Activated B cell treated with CpG ODN at 0.5 μM for 24 hours (primary cell): ENCODE data around the gene GNLY. TPM values are rescaled to one million over a fixed set of nuclear protein-coding genes. Genes with fewer than 3 reads are reported as not detected.

Source experiments
- ATAC-seq: fragments of 200-7000 bp; cut with Tn5 transposase; one replicate; pipeline ENCODE4 v1.10.0; 2021; ENCODE audit warnings: low read depth, mild to moderate bottlenecking, moderate library complexity
- CTCF ChIA-PET: fragments of 350-600 bp; sonication (Branson Sonifier 250); formaldehyde crosslinking; loops from one replicate; lab custom pipeline; 2021; ENCODE audit warnings: antibody characterized with exemption; lab: Charles Lee
- POLR2A ChIA-PET: fragments of 350-600 bp; sonication (Branson Sonifier 250); formaldehyde crosslinking; loops from one replicate; lab custom pipeline; 2021; ENCODE audit warnings: antibody characterized with exemption; lab: Charles Lee
- DNase-seq: peaks from one replicate; pipeline ENCODE4 v3.0.0; 2022
- H3K27ac Mint-ChIP-seq: one replicate; pipeline ENCODE4 v1.8.0; 2020; ENCODE audit warnings: mixed read lengths
- H3K27me3 Mint-ChIP-seq: one replicate; pipeline ENCODE4 v1.8.0; 2021; ENCODE audit warnings: mixed read lengths
- H3K36me3 Mint-ChIP-seq: one replicate; pipeline ENCODE4 v1.8.0; 2021; ENCODE audit warnings: low read depth, mixed read lengths
- H3K4me1 Mint-ChIP-seq: one replicate; pipeline ENCODE4 v1.8.0; 2021; ENCODE audit warnings: mixed read lengths
- H3K4me3 Mint-ChIP-seq: one replicate; pipeline ENCODE4 v1.8.0; 2020; ENCODE audit warnings: mild to moderate bottlenecking, mixed read lengths
- H3K9me3 Mint-ChIP-seq: one replicate; pipeline ENCODE4 v1.8.0; 2020; ENCODE audit warnings: mixed read lengths
- CTCF ChIP-seq: fragments of 200-600 bp; IDR thresholded peaks from one replicate; pipeline ENCODE4 v1.8.0; 2022; ENCODE audit warnings: antibody characterized with exemption, mild to moderate bottlenecking
- intact Hi-C: fragments of 100-400 bp; cut with micrococcal nuclease; formaldehyde crosslinking; loops from one replicate; pipeline ENCODE4 v1.15.1; 2024
- total RNA-seq: library from RNA; stranded (reverse); gene quantifications from 2 replicates; pipeline ENCODE4 v1.2.3, GENCODE V29; 2022

GNLY gene
- total RNA-seq, 1 donor from 2014 or later: 1.8 TPM

- ATAC-seq (no peak), DNase-seq (no peak)
- intact Hi-C loops: no loop called here
- Mint-ChIP-seq H3K9me3 (no peaks in the 10 kb centered on the region), H3K4me1 (peaks cover 46% of the 10 kb centered on the region), H3K36me3 (no peaks in the 10 kb centered on the region), H3K4me3 (no peak overlapping the region), H3K27me3 (no peaks in the 10 kb centered on the region), H3K27ac (no peak overlapping the region)
- TF ChIP-seq CTCF: no peak
- ChIA-PET POLR2A (interaction anchor here (0.6 kb wide), 2 partner anchors 56 to 116 kb away, joined by 3 to 6 read pairs; no protein-coding TSS in a partner anchor), CTCF (interaction anchor here (2.4 to 5.4 kb wide), 2 partner anchors 21 to 24 kb away, joined by 7 to 39 read pairs; no protein-coding TSS in a partner anchor)
Observed at GRCh38 chr2:85703329-85703728, 9.2 kb downstream of the GNLY start.

- ATAC-seq (no peak), DNase-seq (no peak)
- no peaks in the 10 kb centered on the region for H3K36me3 Mint-ChIP-seq
- CTCF ChIA-PET: interaction anchor here (1.0 to 5.7 kb wide), 7 partner anchors 21 to 285 kb away, joined by 3 to 82 read pairs (median 7); no protein-coding TSS in a partner anchor
- intact Hi-C loops: no loop called here
- H3K4me1 Mint-ChIP-seq: peaks cover 46% of the 10 kb centered on the region
- H3K4me3 Mint-ChIP-seq: no peak overlapping the region
- TF ChIP-seq CTCF: no peak
- H3K9me3 Mint-ChIP-seq: no peaks in the 10 kb centered on the region
- POLR2A ChIA-PET: interaction anchor here (0.6 to 0.9 kb wide), 4 partner anchors 57 to 738 kb away, joined by 3 to 6 read pairs (median 4); partner anchors contain the start of gene MAT2A
- no peak overlapping the region for H3K27ac Mint-ChIP-seq
- no peaks in the 10 kb centered on the region for H3K27me3 Mint-ChIP-seq
Observed at GRCh38 chr2:85704038-85704437, 9.9 kb downstream of the GNLY start.

GRCh38 chr2:85704800-85705679, 10.9 kb downstream of the GNLY start:
- peak overlapping the region; percentile 81 for H3K27ac Mint-ChIP-seq
- intact Hi-C loops: no loop called here

GRCh38 chr2:85705680-85706039, 11.5 kb downstream of the GNLY start:
- Mint-ChIP-seq H3K4me3 (no peak overlapping the region), H3K27me3 (no peaks in the 10 kb centered on the region), H3K9me3 (no peaks in the 10 kb centered on the region), H3K27ac (peak overlapping the region; percentile 81), H3K4me1 (peaks cover 46% of the 10 kb centered on the region), H3K36me3 (no peaks in the 10 kb centered on the region)
- no peak for TF ChIP-seq CTCF
- no peak for ATAC-seq
- no peak for DNase-seq
- intact Hi-C loops: loop anchor here (1.0 kb wide), 1 partner anchor 313 kb away; no protein-coding TSS in a partner anchor
- ChIA-PET CTCF (interaction anchor here (0.9 to 5.7 kb wide), 7 partner anchors 23 to 351 kb away, joined by 3 to 82 read pairs (median 4); partner anchors contain the start of genes ELMOD3 and RETSAT), POLR2A (no interaction called here)

More at GRCh38 chr2:85704800-85705679, 10.9 kb downstream of the GNLY start:
- Mint-ChIP-seq H3K4me3 (peak overlapping the region; percentile 66), H3K36me3 (no peaks in the 10 kb centered on the region), H3K4me1 (peaks cover 46% of the 10 kb centered on the region), H3K9me3 (no peaks in the 10 kb centered on the region), H3K27me3 (no peaks in the 10 kb centered on the region)
- ChIA-PET CTCF (interaction anchor here (0.9 to 5.7 kb wide), 10 partner anchors 22 to 351 kb away, joined by 3 to 82 read pairs (median 4); partner anchors contain the start of genes ELMOD3 and RETSAT), POLR2A (interaction anchor here (0.6 to 0.9 kb wide), 3 partner anchors 92 to 737 kb away, joined by 3 to 4 read pairs (median 3); no protein-coding TSS in a partner anchor)
- DNase-seq (no peak), ATAC-seq (peak; percentile 76)
- no peak for TF ChIP-seq CTCF
